CD4-positive, alpha-beta T cell treated with Interleukin-12 subunit alpha and Interleukin-12 subunit beta, for 1 hour (primary cell): ENCODE results near the gene SIPA1L3.

Experiments
- DNase-seq: peaks from one replicate; pipeline ENCODE4 v3.0.0-alpha.2; 2020

SIPA1L3 gene

GRCh38 chr19:38001158-38001781 is 94.3 kb downstream of the SIPA1L3 start:
- DNase-seq = no peak

DNA sequence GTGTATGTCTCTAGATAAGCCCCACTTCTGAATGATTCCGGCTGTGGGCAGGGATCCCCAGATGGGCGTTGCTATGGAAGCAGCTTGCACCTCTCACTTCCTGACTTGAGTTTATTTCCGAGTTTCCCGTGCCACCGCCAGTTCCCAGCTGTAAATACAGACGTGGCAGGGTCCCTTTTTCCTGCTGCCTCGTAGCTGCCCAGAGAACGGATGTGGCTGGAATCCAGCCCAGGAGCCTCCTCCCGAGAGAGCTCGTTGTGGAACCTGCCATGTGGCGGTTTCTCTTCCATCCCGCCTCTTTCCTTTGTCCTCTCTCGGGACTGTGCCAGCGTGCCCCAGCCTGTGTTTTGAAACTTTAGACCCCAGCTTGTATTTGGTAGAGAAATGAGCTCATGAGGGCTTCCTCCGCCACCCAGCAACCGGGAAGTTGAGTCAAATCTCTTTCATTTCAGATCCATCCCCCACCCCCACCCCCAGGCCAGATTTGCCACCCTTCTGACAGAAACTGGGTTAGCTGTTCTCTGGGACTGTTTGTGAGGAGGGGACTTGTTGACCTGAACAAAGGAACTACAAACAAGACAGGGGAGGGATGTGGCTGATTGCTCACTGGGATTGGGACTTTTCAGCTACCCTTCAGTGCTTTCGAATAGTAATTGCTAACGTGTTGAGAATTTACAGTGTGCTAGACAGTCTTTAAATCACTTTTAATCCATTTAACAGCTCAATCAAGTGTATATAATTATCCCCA is 96.6 kb downstream of the SIPA1L3 start:
- DNase-seq = peak; percentile 9

- no peak for DNase-seq
Measured at GRCh38 chr19:38004186-38004520, 97.1 kb downstream of the SIPA1L3 start.

- DNase-seq = peak; percentile 35
Measured at GRCh38 chr19:38004521-38005223, 97.7 kb downstream of the SIPA1L3 start.

- DNase-seq = no peak
Measured at GRCh38 chr19:38005224-38005614, 98.2 kb downstream of the SIPA1L3 start.

DNA sequence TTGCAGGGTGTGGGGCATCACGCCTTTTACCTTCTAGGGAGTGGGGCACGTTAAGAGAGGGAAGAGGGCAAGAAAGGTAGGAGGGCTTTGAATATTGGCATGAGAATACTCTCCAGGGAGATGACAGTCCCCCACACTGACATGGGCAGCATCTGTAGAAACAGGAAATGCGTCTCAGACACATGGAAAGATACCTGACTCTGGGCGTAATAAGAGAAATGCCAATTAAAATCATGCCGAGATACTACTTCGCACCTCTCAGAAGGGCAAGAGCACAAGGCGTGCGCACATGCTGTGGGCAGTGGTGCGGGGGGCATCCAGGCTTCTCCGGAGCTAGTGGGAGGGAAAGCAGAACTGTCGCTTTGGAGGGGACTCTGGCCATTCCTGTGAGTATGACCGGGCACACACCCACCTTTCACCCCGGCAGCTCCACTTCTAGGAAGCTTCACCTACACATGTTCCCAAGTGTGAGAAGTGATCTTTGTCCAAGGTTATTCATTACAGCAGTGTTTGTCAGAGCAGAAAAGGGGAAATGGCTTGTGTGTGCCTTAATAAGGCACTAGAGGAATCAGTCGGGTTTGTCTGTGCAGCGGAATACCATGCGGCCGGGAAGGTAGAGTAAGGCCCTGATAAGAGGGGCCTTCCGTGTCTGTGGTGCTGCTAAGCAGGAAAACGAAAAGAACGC is 99.5 kb downstream of the SIPA1L3 start:
- DNase-seq = no peak

GRCh38 chr19:38009650-38010242 is 102.7 kb downstream of the SIPA1L3 start:
- no peak for DNase-seq

DNA sequence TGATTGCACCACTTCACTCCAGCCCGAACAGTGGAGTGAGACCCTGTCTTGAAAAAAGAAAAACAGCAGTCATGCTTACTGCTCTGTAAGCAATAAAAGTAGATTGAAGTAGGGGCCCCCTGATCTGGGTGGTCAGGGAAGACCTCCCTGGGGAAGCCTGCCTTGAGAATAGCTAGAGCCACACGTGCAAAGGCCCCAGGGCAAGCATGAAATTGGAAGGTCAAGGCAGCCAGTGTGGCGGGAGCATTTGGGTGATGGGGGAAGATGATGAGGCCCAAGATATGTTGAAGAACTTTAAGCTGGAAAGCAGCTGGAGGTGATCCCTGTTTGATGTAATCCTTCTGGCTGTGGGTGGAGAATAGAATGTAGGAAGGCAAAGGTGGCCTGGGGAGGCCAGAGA is 104.4 kb downstream of the SIPA1L3 start:
- no peak for DNase-seq

DNA sequence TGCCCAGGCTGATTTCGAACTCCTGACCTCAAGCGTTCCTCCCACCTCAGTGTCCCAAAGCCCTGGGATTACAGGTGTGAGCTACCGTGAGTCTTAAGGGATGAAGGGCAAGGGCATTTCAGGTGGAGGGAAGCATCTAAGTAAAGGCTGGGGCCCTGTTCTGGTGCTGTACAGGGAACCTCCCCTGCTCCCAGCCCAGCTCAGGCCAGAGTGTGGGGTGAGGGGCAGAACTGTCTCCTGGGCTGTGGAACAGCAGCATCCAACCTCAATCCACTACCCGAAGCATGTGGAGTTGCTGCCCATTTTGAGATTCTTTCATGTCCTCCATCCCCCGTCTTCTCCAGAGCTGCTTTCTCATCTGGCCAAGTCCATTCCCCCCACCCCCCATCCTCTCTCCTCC is 105.3 kb downstream of the SIPA1L3 start:
- no peak for DNase-seq

DNA sequence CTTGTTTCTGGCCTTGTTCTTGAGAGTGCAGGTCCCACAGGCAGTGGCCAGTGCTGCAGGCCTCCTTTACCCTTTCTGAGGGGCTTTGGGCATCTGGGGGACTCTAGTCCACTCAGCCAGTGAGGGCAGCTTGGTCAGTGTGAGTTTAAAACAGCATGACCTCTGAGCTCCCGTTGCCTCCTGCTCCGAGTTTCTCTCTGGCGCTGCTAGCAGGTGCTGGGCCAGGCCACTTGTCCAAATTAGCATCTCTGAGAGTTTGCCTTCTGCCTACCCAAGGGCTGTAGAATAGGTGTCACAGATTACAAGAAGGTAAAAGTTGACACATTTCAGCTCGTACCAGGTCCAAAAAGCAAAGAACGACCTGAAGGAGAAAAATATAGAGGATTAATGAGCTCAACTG is 105.9 kb downstream of the SIPA1L3 start:
- DNase-seq = no peak

GRCh38 chr19:38013913-38014580 is 107.0 kb downstream of the SIPA1L3 start:
- no peak for DNase-seq

DNA sequence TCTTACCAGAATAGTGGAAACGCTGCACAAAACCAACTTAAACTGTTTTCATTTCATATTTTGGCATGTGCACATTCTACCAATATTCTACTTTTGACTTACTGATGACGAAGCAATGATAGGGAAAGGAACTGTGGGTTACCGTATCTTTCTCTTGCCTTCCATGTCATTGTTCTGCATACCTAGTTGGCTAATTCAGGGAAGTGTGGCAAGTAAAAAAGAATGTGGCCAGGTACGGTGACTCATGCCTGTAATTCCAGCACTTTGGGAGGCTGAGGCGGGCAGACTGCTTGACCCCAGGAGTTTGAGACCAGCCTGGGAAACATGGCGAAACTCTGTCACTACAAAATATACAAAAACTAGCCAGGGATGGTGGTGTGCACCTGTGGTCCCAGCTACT is 108.2 kb downstream of the SIPA1L3 start:
- DNase-seq = no peak

- DNase-seq = no peak
Measured at GRCh38 chr19:38015761-38016160, 108.8 kb downstream of the SIPA1L3 start.

DNA sequence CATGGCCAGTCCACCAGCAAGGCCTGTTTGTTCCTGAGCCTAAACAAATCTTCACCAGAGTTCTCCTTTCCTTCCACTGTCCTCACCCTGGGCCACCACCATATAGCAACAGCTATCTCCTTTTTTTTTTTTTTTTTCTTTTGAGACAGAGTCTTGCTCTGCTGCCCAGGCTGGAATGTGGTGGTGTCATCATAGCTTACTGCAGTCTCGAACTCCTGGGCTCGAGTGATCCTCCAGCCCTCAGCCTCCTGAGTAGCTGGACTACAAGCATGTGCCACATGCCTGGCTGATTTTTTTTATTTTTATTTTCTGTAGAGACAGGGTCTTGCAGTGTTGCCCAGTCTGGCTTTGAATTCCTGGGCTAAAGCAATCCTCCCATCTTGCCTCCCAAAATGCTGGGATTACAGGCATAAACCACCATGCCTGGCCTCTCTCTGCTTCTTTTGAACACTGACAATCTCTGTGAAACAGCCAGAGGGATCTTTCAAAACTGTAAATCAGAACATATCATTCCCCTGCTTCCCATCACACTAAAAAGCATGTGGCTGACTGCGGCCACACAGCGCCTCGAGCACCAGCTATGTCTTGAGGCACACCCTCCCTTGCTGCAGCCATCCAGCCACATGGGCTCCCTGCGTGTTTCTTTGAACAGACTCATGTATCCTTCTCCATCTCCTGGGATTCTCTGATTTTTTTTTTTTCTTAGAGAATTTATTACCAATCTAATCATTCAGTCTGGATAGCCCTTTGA is 110.6 kb downstream of the SIPA1L3 start:
- no peak for DNase-seq

DNA sequence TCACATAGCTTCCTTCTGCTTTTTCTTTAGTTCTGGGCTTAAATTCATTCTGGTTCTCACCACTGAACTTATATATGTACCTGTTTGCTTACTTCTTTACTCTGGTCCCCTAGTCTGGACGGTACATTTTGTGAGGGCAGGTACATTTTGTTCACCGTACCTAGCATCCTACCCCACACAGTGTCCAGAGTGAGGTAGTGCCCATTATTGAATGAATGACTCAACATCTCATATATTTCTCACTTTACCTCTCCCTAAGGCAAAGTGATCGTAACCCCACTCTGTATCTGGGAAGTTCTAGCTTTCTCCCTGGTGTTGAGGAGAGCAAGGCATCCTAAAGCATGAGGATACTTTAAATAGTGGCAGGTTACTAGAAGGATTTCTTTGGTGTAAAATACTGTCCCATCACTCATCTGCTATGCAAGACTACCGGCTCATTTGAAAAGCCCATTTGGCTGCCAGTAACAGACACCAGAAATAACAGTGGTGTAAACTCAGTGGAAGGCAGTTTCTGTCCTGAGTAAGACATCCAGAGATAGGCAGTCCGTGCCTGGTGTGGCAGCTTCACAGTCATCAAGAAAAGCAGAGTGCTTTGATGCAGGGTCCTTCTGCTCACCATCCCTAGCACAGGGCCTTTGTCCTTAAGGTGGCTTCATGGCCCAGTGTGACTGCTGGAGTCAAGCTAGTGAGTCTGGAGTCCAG is 111.8 kb downstream of the SIPA1L3 start:
- no peak for DNase-seq

- DNase-seq = no peak
Measured at GRCh38 chr19:38019396-38019724, 112.4 kb downstream of the SIPA1L3 start.

- DNase-seq = no peak
Measured at GRCh38 chr19:38020311-38020710, 113.3 kb downstream of the SIPA1L3 start.

DNA sequence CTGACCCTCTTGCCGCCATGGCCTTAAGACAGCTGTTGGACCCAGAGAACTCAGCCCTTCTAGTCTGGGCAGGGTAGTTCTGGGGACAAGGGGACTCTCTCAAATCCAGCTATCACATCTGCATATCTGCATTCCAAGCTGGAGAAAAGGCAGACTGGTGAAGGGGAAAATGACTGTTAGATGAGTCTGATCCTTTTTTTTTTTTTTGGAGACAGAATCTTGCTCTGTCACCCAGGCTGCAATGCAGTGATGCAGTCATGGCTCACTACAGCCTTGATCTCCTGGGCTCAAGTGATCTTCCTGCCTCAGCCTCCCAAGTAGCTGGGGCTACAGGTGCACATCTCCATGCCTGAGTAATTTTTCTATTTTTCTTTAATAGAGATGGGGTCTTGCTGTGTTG is 114.3 kb downstream of the SIPA1L3 start:
- no peak for DNase-seq

DNA sequence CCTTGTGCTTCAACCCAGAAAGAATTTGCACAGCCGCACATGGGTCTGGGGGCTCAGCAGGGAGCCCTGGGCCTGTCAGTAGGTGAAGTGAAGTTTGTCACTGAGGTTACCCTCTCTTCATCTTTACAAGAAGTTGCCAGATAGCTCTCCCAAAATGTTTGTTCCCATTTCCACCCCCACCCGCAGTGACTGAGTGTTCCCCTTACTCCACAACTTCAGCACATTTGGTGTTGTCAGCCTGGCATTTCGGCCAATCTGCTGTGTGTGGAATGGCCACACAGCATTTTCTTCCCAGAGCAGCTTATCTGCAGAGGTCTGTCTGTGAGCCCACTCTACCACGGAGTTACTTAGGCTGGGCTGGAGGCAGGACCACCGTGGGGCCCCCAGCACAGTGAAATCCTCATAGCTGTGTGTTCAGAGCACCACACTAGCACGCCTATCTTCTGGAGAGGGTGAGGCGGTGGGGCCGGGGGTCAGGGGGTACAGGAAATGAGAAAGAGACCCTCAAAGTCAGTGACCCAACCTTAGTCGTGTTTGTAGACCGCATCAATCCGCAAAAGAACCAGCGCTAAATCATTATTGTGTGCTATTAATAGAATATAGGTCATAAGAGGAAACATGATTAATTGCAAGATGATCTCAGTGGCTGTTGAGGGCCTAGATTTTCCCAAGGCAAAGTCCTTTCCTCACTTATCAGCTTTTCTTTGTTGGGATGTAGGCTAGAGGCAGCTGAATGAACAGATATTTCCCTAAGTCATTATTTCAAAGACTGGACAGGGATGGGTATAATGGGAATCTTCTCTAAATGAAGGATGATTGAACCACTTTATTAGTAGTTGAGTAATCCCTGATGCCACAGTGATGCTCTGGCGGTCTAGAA is 116.0 kb downstream of the SIPA1L3 start:
- DNase-seq = no peak
